ENCODE measurements around the gene STPG4.

DNA sequence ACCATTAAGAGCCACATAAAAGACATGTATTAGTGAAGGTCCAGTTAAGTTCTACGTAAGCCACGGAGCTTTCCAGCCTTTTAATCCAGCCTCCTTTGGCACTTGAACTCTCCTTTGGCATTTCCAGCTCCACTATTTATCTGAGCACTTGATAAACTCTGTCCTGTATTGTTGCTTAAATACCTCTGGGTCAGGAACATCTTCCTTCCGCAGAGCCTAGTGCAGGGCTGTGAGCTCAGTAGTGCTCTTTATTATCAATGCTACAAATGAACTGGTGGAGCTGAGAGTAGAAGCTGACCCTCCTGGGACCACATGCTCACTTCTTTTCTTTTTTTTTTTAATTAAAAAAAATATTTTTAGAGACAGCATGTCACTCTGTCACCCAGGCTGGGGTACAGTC lies 4.9 kb downstream of the STPG4 start:
- TF ChIP-seq, protein P1, sequence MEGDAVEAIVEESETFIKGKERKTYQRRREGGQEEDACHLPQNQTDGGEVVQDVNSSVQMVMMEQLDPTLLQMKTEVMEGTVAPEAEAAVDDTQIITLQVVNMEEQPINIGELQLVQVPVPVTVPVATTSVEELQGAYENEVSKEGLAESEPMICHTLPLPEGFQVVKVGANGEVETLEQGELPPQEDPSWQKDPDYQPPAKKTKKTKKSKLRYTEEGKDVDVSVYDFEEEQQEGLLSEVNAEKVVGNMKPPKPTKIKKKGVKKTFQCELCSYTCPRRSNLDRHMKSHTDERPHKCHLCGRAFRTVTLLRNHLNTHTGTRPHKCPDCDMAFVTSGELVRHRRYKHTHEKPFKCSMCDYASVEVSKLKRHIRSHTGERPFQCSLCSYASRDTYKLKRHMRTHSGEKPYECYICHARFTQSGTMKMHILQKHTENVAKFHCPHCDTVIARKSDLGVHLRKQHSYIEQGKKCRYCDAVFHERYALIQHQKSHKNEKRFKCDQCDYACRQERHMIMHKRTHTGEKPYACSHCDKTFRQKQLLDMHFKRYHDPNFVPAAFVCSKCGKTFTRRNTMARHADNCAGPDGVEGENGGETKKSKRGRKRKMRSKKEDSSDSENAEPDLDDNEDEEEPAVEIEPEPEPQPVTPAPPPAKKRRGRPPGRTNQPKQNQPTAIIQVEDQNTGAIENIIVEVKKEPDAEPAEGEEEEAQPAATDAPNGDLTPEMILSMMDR (IDR thresholded peaks at IDR 0.05; ENCODE audit: low read length) = no peak
- no peak for TF ChIP-seq EZH2phosphoT487 (IDR thresholded peaks at IDR 0.05; ENCODE audit: low read length)

Measured in MM.1S (cell line).